Measurements from ENCODE around the gene GRAMD1B.

Gene GRAMD1B

GRCh38 chr11:123478352-123478987 lies 48.4 kb downstream of the GRAMD1B start:
- DNase-seq = peak; percentile 43

GRCh38 chr11:123479048-123479837 lies 49.2 kb downstream of the GRAMD1B start:
- DNase-seq = no peak

DNA sequence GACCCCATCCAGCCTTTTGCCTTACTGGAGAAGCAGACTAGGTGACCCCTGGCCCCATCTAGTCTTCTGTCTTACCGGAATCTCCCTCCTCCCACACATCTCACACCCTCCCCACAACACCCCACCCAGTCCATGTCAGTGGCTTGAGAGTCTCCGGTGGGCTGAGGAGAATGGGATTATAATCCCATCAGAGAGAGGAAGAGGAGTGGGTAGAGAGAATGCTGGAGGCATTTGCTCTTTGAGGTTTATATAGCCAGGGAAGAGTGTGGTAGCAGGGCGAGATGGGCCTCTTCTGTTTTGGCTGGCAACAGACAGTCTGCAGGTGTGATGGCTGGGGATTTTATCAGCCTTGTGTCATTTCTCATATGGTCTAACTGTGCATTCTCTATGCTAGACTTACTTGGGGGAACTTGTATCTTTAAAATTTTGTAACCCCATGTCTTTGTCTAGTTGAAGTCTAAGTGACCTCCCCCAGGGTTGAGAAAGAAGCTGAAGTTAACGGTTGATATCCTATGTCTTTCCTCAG lies 50.3 kb downstream of the GRAMD1B start:
- no peak for DNase-seq

GRCh38 chr11:123480882-123481281 lies 50.8 kb downstream of the GRAMD1B start:
- DNase-seq = no peak

DNA sequence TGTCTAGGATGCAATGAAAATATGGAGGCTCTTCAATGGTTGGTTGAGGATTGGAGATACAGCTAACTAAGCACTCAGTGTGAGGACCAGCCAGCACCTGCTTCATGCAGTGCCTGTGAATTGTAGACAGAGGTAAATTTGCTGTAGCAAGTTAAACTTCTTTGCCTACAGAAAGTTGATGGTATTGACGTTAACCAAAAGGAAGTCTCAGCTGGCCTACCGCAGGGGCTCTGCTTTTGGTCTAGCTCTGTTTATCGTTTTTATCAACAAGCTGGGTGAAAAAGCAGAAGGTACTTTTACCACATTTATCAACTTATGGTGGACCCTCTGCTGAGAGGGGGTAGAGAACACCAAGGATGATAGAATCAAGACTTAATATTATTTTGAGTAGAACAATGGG lies 51.6 kb downstream of the GRAMD1B start:
- DNase-seq = no peak

- DNase-seq = no peak
Measured at GRCh38 chr11:123482218-123482617, 52.1 kb downstream of the GRAMD1B start.

DNA sequence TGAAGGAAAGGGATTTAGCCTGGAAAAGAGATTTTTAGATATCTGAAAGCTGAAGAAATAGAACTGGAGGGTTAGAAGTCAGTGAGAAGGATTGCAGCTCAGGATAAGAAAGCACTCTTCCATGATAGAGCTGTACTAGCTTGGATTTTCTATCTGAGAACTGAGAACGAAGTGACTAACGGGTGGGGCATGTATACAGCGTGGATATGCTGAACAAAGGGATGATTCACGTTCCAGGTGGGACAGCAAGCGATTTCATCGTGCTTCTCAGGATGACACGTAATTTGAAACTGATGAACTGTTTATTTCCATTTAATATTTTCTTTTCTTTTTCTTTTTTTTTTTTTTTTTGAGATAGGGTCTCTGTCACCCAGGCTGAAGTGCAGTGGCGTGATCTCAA lies 53.0 kb downstream of the GRAMD1B start:
- peak; percentile 44 for DNase-seq

- no peak for DNase-seq
Measured at GRCh38 chr11:123483466-123483865, 53.4 kb downstream of the GRAMD1B start.

GRCh38 chr11:123484448-123484847 lies 54.4 kb downstream of the GRAMD1B start:
- DNase-seq = no peak

DNA sequence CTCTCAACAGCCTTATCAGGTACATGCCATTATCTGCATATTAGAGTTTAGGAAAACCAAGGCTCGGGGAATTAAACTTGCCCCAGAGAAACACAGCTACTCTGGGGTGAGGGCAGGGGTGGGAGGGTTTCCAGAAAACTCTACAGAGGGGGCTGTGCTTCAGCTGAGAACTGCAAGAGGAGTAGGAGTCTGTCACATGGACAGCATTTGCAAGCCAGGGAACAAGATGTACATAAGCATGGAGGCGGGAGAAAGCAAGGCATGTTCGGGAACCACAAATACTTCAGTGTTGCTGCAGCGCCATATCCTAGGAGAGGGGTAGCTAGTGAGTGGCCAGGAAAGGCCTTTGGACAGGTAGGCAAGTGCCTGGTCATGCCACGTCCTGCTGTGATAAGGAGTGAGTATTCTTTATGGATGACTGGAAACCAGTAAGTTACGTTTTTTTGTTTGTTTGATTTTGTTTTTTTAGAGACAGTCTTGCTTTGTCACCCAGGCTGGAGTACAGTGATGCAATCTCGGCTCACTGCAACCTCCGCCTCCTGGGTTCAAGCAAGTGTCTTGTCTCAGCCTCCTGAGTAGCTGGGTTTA lies 57.2 kb downstream of the GRAMD1B start:
- DNase-seq = no peak

DNA sequence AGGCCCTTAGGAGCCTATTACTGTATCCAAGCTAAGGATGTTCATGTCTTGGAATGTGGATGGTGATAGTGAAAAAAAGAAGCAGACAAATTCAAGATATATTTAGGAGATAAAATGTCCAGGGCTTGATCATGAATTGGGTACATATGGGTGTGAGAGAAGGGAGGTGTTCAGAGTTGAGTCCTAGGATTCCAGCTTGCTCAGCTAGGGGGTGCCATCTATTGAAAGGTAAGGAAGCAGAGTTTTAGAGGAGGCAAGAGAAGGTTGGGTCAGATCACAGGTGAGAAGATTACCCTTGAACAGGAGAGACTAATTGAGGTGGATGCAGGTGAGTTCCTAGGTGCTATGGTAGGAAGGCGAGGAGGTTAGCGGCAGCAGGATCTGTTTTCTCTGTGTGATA lies 60.5 kb downstream of the GRAMD1B start:
- DNase-seq = no peak

- DNase-seq = no peak
Measured at GRCh38 chr11:123491241-123491640, 61.2 kb downstream of the GRAMD1B start.

GRCh38 chr11:123493349-123494063 lies 63.4 kb downstream of the GRAMD1B start:
- no peak for DNase-seq

GRCh38 chr11:123494195-123495050 lies 64.4 kb downstream of the GRAMD1B start:
- no peak for DNase-seq

DNA sequence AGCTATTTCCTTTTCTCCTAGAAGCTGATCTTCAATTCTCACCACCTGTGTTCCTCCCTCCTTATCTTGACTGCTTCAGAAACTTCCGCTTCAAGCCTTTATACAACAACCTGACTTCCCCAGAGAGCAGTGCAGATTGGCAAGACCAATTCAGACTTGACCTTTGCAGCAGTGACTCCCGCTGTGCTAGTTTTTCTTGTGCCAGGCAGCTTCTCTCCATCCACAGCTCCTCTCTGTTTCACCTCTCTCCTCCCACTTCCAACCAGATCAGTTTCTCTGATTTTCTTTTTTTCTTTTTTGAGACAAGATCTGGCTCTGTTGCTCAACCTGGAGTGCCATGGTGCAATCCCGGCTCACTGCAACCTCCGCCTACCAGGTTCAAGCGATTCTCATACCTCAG lies 74.3 kb downstream of the GRAMD1B start:
- DNase-seq = no peak

- DNase-seq = no peak
Measured at GRCh38 chr11:123505546-123506299, 75.7 kb downstream of the GRAMD1B start.

- no peak for DNase-seq
Measured at GRCh38 chr11:123507043-123507442, 77.0 kb downstream of the GRAMD1B start.

DNA sequence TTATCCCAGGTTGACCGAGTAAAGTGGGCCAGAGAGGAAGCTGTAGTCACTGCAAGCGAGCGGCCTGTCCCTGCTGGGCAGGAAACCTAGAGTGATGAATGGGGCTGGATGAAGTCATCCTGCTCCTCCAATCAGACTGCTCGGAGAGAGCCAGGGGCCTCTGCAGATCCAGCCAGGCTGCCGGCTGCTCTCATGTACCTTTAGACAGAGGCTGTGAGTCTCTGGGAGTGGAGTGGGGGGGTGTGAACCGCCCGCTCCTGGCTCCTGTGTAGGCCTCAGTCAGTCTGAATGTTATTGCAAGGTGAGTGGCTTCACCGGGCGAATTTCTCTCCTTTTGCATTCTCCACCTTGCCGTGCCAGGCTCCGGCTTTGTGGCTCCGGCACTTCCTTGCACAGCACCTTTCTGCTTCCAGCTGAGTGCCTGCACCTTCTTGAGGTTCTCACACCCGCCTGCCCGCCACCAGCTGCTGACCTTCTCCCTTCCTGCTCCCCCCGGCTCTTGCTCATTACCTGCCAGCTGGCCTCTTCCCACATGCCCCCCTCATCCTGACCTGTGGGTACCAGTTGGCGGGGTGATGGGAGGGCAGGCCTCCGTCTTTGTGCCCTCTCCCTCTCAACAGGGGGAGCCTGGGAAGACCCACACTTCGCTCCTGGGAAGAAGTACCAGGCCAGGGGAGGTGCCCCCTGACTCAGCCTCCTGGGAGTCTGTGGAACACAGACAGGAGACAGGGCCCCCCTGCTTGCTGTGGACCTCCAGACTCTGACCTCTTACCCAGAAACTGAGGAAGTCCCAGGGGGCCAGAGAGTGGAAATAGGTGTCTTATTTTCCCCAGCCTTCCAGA lies 79.9 kb downstream of the GRAMD1B start:
- no peak for DNase-seq

- no peak for DNase-seq
Measured at GRCh38 chr11:123510579-123510905, 80.5 kb downstream of the GRAMD1B start.

DNA sequence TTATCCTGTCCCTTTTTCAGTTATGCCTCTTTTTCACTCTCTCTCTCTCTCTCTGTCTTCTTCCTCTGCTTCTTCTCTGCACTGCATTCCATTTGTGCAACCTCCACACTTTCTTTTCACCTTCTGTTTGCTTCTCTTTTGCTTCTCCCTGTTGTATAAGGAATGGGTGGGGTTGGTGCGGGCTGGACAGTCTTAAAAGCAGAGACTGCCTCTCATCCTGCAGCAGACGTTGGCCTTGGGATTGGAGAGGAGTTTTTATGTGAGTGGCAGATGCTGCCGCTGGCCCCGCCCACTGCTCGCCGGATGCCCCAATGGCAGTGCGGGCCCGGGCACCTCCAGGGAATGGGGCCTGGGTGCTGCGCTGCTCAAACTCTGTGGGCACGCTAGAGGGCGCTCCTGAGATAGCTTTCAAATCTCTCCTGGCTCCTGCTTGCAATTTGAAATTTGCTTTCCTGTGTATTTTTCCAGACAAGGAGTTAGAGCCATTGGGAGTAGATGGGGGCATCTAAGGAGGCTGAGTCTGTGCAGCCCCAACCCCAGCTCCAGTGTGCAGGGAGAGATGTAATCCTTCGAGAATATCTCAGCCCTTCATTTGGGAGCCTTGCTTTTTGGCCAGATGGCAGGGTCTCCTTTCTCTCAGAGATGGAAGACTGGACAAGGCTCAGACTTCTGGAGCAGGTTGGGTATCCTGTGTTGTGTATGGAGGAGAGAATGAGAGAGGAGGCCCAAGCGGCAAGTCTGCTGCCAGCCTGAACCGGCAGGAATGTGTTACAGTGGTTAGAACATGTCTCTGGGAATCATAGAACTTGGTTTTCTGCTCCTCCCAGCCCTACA lies 81.2 kb downstream of the GRAMD1B start:
- peak; percentile 86 for DNase-seq
